A549 (cell line): ENCODE data around the gene PRPF8. TPM values are rescaled to one million over a fixed set of nuclear protein-coding genes. Genes with fewer than 3 reads are reported as not detected.

Experiments used
- ATAC-seq, 2 experiments: fragments of 200-7000 bp in 1 of 2; fragments of >200 bp in 1 of 2; cut with Nextera tagmentation in 1 of 2; cut with Tn5 transposase in 1 of 2; 3 replicates each; pipeline versions ENCODE4 v1.8.0 to v1.9.1; 2018 to 2020; ENCODE audit warnings: mild to moderate bottlenecking in 1 of 2, moderate library complexity in 1 of 2
- CTCF ChIA-PET: fragments of 300-600 bp; sonication (Branson Sonifier 250); formaldehyde crosslinking; extraction: SDS; loops from one replicate; lab custom pipeline; 2021; ENCODE audit warnings: antibody characterized with exemption, inconsistent platforms; lab: Yijun Ruan, JAX
- POLR2A ChIA-PET: fragments of 350-600 bp; formaldehyde crosslinking; extraction: SDS; loops from one replicate; lab custom pipeline; 2021; ENCODE audit warnings: antibody characterized with exemption, inconsistent platforms; lab: Yijun Ruan, JAX
- DNase-seq, 2 experiments: peaks; one replicate each; pipeline versions ENCODE4 v3.0.0 to v3.0.0-alpha.2; 2011 to 2016; ENCODE audit warnings: low read depth in 1 of 2, low spot score in 1 of 2
- FAIRE-seq: peaks from 2 replicates; lab custom pipeline; 2011; peaks lifted over from hg19 to GRCh38; lab: Jason Lieb, UNC
- H3K27ac ChIP-seq, 2 experiments: fragments of >200 bp; sonication (Bioruptor Twin); formaldehyde crosslinking; 3 replicates each; pipeline ENCODE4 v1.5.1; 2016 to 2017
- H3K4me1 ChIP-seq: fragments of >200 bp; sonication (Bioruptor Twin); formaldehyde crosslinking; 3 replicates; pipeline ENCODE4 v1.6.1; 2016
- H3K4me2 ChIP-seq: fragments of >200 bp; sonication (Bioruptor Twin); formaldehyde crosslinking; 3 replicates; pipeline ENCODE4 v1.6.1; 2016
- H3K4me3 ChIP-seq: fragments of >200 bp; sonication (Bioruptor Twin); formaldehyde crosslinking; 3 replicates; pipeline ENCODE4 v1.5.1; 2016
- H3K9me3 ChIP-seq: fragments of >200 bp; sonication (Bioruptor Twin); formaldehyde crosslinking; 3 replicates; pipeline ENCODE4 v1.6.1; 2016
- EHF ChIP-seq: fragments of 250-450 bp; sonication (Bioruptor Pico); IDR thresholded peaks from 2 replicates; pipeline ENCODE4 v1.5.0; 2020; ENCODE audit warnings: mild to moderate bottlenecking
- FOSL2 ChIP-seq, 2 experiments: fragments of 450-650 bp in 1 of 2; fragments of >200 bp in 1 of 2; sonication (Bioruptor Twin) in 1 of 2; formaldehyde crosslinking; IDR thresholded peaks; 2 replicates each; pipeline versions ENCODE4 v1.5.0 to v1.6.1; 2016 to 2020; ENCODE audit warnings: mild to moderate bottlenecking in 1 of 2, moderate library complexity in 1 of 2
- HOXB5 ChIP-seq: fragments of 250-450 bp; sonication (Bioruptor Pico); IDR thresholded peaks from 2 replicates; pipeline ENCODE4 v1.5.0; 2020; ENCODE audit warnings: mild to moderate bottlenecking, moderate library complexity
- KDM5A ChIP-seq: fragments of 200-600 bp; sonication (generic); IDR thresholded peaks from 2 replicates; pipeline ENCODE4 v1.6.1; 2016; ENCODE audit warnings: antibody characterized with exemption, mild to moderate bottlenecking
- MYC ChIP-seq: IDR thresholded peaks from 2 replicates; pipeline ENCODE4 v1.6.1; 2012; ENCODE audit warnings: mild to moderate bottlenecking, inconsistent platforms, low read length, improper control_type of control experiment, borderline replicate concordance
- POLR2AphosphoS2 ChIP-seq: conservative IDR thresholded peaks from 2 replicates; pipeline ENCODE4 v1.6.1; 2012; ENCODE audit warnings: low read length, improper control_type of control experiment, inconsistent platforms
- RAD21 ChIP-seq, 2 experiments: fragments of >200 bp in 1 of 2; sonication (Bioruptor Twin) in 1 of 2; formaldehyde crosslinking in 1 of 2; IDR thresholded peaks in 1 of 2; conservative IDR thresholded peaks in 1 of 2; 2 replicates in 1 of 2; 3 replicates in 1 of 2; pipeline ENCODE4 v1.6.1; 2012 to 2018; ENCODE audit warnings: inconsistent platforms in 1 of 2
- RARB ChIP-seq: fragments of 250-450 bp; sonication (Bioruptor Pico); IDR thresholded peaks from 2 replicates; pipeline ENCODE4 v1.8.0; 2021; ENCODE audit warnings: mild to moderate bottlenecking, moderate library complexity
- RCOR1 ChIP-seq: fragments of 150-350 bp; IDR thresholded peaks from 2 replicates; pipeline ENCODE4 v1.6.1; 2014; ENCODE audit warnings: antibody characterized with exemption, low read length, low read depth
- RFX5 ChIP-seq: fragments of 450-650 bp; IDR thresholded peaks from 2 replicates; pipeline ENCODE4 v1.7.1; 2014; ENCODE audit warnings: antibody characterized with exemption, mild to moderate bottlenecking, moderate library complexity
- SMC3 ChIP-seq: fragments of >200 bp; sonication (Bioruptor Twin); formaldehyde crosslinking; IDR thresholded peaks from 3 replicates; pipeline ENCODE4 v1.6.1; 2018; ENCODE audit warnings: inconsistent platforms
- TFCP2L1 ChIP-seq: fragments of 250-450 bp; sonication (Bioruptor Pico); IDR thresholded peaks from 2 replicates; pipeline ENCODE4 v1.5.0; 2021; ENCODE audit warnings: mild to moderate bottlenecking
- ZC3H11A ChIP-seq: fragments of 450-650 bp; IDR thresholded peaks from 2 replicates; pipeline ENCODE4 v1.6.1; 2014; ENCODE audit warnings: antibody characterized with exemption, mild to moderate bottlenecking
- ZNF302 ChIP-seq: fragments of 250-450 bp; sonication (Bioruptor Pico); IDR thresholded peaks from 2 replicates; pipeline ENCODE4 v1.9.0; 2021; ENCODE audit warnings: inconsistent platforms, mild to moderate bottlenecking, moderate library complexity
- WGBS: methylation state at CpG from one replicate; pipeline ENCODE4 v1.1.6; 2017; ENCODE audit errors: missing lambda C conversion rate; 5-methylcytosine and 5-hydroxymethylcytosine counted together
- polyA plus RNA-seq, 4 experiments: library from polyadenylated mRNA; depleted of rRNA in 3 of 4; stranded (reverse); fragments of >200 nt; fragmentation: RNase III in 1 of 4; extraction: RNeasy Plus Mini Kit Qiagen cat#74134 plus additional on column Dnase treatment in 1 of 4; gene quantifications; 2 replicates in 3 of 4; 3 replicates in 1 of 4; pipeline ENCODE4 v1.2.3, GENCODE V29; 2011 to 2017
- TF ChIP-seq, protein P1 (sequence below): IDR thresholded peaks from 2 replicates; pipeline ENCODE4 v1.6.1; 2012
- TF ChIP-seq, protein P2 (sequence below): fragments of 250-450 bp; sonication (Bioruptor Pico); IDR thresholded peaks from 2 replicates; pipeline ENCODE4 v1.5.0; 2021; ENCODE audit warnings: mild to moderate bottlenecking, moderate library complexity, borderline replicate concordance
- TF ChIP-seq, protein P3 (sequence below): fragments of >200 bp; sonication (Bioruptor Twin); formaldehyde crosslinking; IDR thresholded peaks from 2 replicates; pipeline ENCODE4 v1.6.1; 2016
- TF ChIP-seq, protein P4 (sequence below): fragments of >200 bp; sonication (Bioruptor Twin); formaldehyde crosslinking; IDR thresholded peaks from 3 replicates; pipeline ENCODE4 v1.6.1; 2016
- TF ChIP-seq, protein P5 (sequence below): fragments of 200-600 bp; sonication (generic); IDR thresholded peaks from 2 replicates; pipeline ENCODE4 v1.6.1; 2016; ENCODE audit warnings: antibody characterized with exemption, mild to moderate bottlenecking, moderate library complexity

Gene PRPF8
- polyA plus RNA-seq, 2 of the 4 experiments (the other 2 are of a cell fraction) = 234 to 263 TPM

DNA sequence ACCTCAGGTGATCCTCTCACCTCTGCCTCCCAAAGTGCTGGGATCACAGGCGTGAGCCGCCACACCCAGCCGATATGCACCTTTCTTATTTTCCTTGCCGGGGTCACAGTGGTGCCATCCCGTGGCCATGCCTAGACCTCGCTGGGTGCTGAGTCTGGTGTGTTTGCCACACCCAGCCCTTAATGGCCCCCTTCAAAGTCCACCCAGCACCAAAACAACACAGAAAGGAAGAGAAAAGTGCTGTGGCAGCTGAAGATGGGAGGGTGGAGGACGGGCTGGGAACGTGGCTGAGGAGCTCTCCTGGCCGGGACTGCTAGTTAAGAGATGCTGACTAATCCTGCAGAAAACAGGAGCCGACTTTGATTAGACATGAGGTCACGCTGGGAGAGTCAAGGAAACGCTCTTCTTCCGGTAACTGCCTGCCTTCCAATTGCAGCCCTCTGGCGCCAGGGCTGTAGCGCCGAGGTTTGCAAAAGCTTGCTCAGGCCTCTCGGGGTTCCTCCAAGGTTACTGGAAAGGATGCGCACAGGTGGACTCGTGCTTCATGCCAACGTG is 67.0 kb downstream of the PRPF8 start (continued):
- TF ChIP-seq, protein P1, sequence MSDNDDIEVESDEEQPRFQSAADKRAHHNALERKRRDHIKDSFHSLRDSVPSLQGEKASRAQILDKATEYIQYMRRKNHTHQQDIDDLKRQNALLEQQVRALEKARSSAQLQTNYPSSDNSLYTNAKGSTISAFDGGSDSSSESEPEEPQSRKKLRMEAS = peak; percentile 80
- no peak for TF ChIP-seq POLR2AphosphoS2
- no peak for TF ChIP-seq FOSL2 (IDR thresholded peaks at IDR 0.05)
- TF ChIP-seq FOSL2 (CRISPR knock-in tag; IDR thresholded peaks at IDR 0.05) = peak; percentile 46; the same call in 1 of the 2 replicates
- 0 out of 2 replicates have a peak, but pooled peaks have one; percentile 32 for TF ChIP-seq MYC
- TF ChIP-seq, protein P2, sequence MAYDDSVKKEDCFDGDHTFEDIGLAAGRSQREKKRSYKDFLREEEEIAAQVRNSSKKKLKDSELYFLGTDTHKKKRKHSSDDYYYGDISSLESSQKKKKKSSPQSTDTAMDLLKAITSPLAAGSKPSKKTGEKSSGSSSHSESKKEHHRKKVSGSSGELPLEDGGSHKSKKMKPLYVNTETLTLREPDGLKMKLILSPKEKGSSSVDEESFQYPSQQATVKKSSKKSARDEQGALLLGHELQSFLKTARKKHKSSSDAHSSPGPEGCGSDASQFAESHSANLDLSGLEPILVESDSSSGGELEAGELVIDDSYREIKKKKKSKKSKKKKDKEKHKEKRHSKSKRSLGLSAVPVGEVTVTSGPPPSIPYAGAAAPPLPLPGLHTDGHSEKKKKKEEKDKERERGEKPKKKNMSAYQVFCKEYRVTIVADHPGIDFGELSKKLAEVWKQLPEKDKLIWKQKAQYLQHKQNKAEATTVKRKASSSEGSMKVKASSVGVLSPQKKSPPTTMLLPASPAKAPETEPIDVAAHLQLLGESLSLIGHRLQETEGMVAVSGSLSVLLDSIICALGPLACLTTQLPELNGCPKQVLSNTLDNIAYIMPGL = no peak
- TF ChIP-seq RAD21 (conservative IDR thresholded peaks at IDR 0.05 in 1 of 2, IDR thresholded peaks at IDR 0.05 in 1 of 2) = peak; percentile 46 to 48; a peak in 4 of 5 replicates
- TF ChIP-seq, protein P3, sequence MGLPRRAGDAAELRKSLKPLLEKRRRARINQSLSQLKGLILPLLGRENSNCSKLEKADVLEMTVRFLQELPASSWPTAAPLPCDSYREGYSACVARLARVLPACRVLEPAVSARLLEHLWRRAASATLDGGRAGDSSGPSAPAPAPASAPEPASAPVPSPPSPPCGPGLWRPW = no peak
- TF ChIP-seq, all 56 proteins: peak for 7

DNA sequence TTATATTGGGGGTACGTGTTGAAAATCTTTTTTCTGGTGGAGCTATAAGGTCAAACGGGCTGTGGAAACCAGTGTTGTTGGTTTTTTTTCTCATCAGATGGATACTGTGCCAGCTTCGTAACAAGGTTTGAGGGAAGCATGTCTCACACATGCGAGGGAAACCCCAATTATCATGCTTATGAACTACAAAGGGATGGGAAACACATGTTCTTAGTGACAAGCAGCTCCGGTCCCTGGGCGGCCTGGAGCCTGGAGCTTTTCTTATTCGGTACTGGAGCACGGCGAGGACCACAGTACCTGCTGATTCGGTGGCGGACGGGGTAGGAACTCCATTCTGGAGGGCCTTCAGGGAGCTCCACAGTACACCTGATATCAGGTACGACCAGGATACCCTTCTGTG is 68.6 kb downstream of the PRPF8 start:
- CTCF ChIA-PET = interaction anchor here (0.9 to 18.3 kb wide), 9 partner anchors 10 to 49 kb away, joined by 3 to 263 read pairs (median 21); partner anchors contain the start of genes RILP and SLC43A2
- Histone ChIP-seq H3K27ac (peak overlapping the region in 1 of 2 experiments; percentile 83; a peak in 1 of 6 replicates), H3K4me3 (no peak overlapping the region), H3K4me1 (peaks cover 17% of the 10 kb centered on the region), H3K9me3 (no peaks in the 10 kb centered on the region), H3K4me2 (no peak overlapping the region)
- no peak for TF ChIP-seq HOXB5 (CRISPR knock-in tag)
- TF ChIP-seq KDM5A = no peak
- TF ChIP-seq, protein P4, sequence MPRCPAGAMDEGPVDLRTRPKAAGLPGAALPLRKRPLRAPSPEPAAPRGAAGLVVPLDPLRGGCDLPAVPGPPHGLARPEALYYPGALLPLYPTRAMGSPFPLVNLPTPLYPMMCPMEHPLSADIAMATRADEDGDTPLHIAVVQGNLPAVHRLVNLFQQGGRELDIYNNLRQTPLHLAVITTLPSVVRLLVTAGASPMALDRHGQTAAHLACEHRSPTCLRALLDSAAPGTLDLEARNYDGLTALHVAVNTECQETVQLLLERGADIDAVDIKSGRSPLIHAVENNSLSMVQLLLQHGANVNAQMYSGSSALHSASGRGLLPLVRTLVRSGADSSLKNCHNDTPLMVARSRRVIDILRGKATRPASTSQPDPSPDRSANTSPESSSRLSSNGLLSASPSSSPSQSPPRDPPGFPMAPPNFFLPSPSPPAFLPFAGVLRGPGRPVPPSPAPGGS = no peak
- no peak for TF ChIP-seq TFCP2L1 (CRISPR knock-in tag)
- no peak for TF ChIP-seq RCOR1
- TF ChIP-seq, protein P1 = no peak
- TF ChIP-seq, protein P5, sequence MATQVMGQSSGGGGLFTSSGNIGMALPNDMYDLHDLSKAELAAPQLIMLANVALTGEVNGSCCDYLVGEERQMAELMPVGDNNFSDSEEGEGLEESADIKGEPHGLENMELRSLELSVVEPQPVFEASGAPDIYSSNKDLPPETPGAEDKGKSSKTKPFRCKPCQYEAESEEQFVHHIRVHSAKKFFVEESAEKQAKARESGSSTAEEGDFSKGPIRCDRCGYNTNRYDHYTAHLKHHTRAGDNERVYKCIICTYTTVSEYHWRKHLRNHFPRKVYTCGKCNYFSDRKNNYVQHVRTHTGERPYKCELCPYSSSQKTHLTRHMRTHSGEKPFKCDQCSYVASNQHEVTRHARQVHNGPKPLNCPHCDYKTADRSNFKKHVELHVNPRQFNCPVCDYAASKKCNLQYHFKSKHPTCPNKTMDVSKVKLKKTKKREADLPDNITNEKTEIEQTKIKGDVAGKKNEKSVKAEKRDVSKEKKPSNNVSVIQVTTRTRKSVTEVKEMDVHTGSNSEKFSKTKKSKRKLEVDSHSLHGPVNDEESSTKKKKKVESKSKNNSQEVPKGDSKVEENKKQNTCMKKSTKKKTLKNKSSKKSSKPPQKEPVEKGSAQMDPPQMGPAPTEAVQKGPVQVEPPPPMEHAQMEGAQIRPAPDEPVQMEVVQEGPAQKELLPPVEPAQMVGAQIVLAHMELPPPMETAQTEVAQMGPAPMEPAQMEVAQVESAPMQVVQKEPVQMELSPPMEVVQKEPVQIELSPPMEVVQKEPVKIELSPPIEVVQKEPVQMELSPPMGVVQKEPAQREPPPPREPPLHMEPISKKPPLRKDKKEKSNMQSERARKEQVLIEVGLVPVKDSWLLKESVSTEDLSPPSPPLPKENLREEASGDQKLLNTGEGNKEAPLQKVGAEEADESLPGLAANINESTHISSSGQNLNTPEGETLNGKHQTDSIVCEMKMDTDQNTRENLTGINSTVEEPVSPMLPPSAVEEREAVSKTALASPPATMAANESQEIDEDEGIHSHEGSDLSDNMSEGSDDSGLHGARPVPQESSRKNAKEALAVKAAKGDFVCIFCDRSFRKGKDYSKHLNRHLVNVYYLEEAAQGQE = no peak
- no peak for TF ChIP-seq ZNF302 (CRISPR knock-in tag)
- TF ChIP-seq EHF (CRISPR knock-in tag) = no peak
- no peak for TF ChIP-seq RFX5
- TF ChIP-seq SMC3 = no peak
- no peak for TF ChIP-seq RARB (CRISPR knock-in tag)
- TF ChIP-seq ZC3H11A = no peak
- POLR2A ChIA-PET = interaction anchor here (1.7 kb wide), 1 partner anchor 100 kb away, joined by 4 read pairs; the partner anchor contains the start of gene INPP5K
- no peak for ATAC-seq
- WGBS = 84% methylated on average over 13 of the region's 13 CpGs
- no peak for FAIRE-seq
- no peak for DNase-seq
